Hippocampal formation (tissue), 2 donors: Measurements from ENCODE around the gene AOPEP.

Experiments used
- DNase-seq, 2 donors: peaks; one replicate each; lab custom pipeline; 2025; lab: John Stamatoyannopoulos, UW

Gene AOPEP

GRCh38 chr9:94916956-94917355 lies 190.5 kb downstream of the AOPEP start:
- no peak for DNase-seq

- no peak for DNase-seq
These were observed 191.7 kb downstream of the AOPEP start for GRCh38 chr9:94918038-94918753.

GRCh38 chr9:94919376-94920098 lies 193.0 kb downstream of the AOPEP start:
- DNase-seq: no peak

- peak in 1 of 2 donors; percentile 29 for DNase-seq
These were observed 194.1 kb downstream of the AOPEP start for GRCh38 chr9:94920420-94921091.

- DNase-seq: no peak
These were observed 194.6 kb downstream of the AOPEP start for GRCh38 chr9:94921092-94921471.

GRCh38 chr9:94921656-94922055 lies 195.2 kb downstream of the AOPEP start:
- no peak for DNase-seq

GRCh38 chr9:94922098-94922607 lies 195.7 kb downstream of the AOPEP start:
- peak in 1 of 2 donors; percentile 36 for DNase-seq

GRCh38 chr9:94922691-94923107 lies 196.2 kb downstream of the AOPEP start:
- no peak for DNase-seq

GRCh38 chr9:94923326-94924089 lies 197.0 kb downstream of the AOPEP start:
- DNase-seq: no peak

- no peak for DNase-seq
These were observed 199.4 kb downstream of the AOPEP start for GRCh38 chr9:94925751-94926430.

GRCh38 chr9:94926431-94926800 lies 199.9 kb downstream of the AOPEP start:
- no peak for DNase-seq

GRCh38 chr9:94927048-94927761 lies 200.7 kb downstream of the AOPEP start:
- no peak for DNase-seq

- DNase-seq: no peak
These were observed 201.5 kb downstream of the AOPEP start for GRCh38 chr9:94927762-94928670.

- no peak for DNase-seq
These were observed 202.3 kb downstream of the AOPEP start for GRCh38 chr9:94928691-94929368.

GRCh38 chr9:94929369-94929756 lies 202.9 kb downstream of the AOPEP start:
- DNase-seq: no peak

GRCh38 chr9:94931036-94931633 lies 204.6 kb downstream of the AOPEP start:
- no peak for DNase-seq

GRCh38 chr9:94931740-94932139 lies 205.2 kb downstream of the AOPEP start:
- no peak for DNase-seq

GRCh38 chr9:94932652-94933510 lies 206.4 kb downstream of the AOPEP start:
- DNase-seq: no peak
